Fibroblast of lung (primary cell): ENCODE data around the gene RGS7.

ENCODE experiments used
- EZH2 ChIP-seq: IDR thresholded peaks from 2 replicates; pipeline ENCODE4 v1.5.1; 2012; ENCODE audit warnings: low read length, control low read depth, mild to moderate bottlenecking; ENCODE audit errors: missing control alignments
- TF ChIP-seq, protein P1 (sequence below), 2 donors: IDR thresholded peaks in 1 of 2; conservative IDR thresholded peaks in 1 of 2; 1 replicate in 1 of 2; 2 replicates in 1 of 2; pipeline ENCODE4 v1.5.1; 2011 to 2012; ENCODE audit warnings: low read length in 2 of 2, control low read depth in 1 of 2, inconsistent platforms in 1 of 2, low read depth in 1 of 2, mild to moderate bottlenecking in 1 of 2

DNA sequence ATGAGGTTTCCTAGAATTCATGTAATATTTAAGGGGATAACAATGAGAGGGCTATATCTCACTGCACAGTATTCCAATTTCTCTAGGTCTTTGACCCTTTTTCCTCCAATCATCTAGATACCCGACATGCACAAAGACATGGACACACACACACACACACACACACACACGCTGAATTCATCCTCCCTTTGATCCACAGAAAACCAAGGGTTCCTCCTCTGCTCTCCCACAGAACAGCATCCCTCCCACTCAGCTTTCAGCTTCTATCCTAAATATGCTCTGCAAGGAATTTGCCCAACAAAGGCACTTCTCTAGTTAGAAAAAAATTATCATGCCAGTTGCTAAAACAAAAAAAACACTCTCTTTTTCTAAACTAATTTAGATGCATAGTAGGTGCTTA lies 231.7 kb downstream of the RGS7 start:
- no peak for TF ChIP-seq EZH2
- TF ChIP-seq, protein P1, sequence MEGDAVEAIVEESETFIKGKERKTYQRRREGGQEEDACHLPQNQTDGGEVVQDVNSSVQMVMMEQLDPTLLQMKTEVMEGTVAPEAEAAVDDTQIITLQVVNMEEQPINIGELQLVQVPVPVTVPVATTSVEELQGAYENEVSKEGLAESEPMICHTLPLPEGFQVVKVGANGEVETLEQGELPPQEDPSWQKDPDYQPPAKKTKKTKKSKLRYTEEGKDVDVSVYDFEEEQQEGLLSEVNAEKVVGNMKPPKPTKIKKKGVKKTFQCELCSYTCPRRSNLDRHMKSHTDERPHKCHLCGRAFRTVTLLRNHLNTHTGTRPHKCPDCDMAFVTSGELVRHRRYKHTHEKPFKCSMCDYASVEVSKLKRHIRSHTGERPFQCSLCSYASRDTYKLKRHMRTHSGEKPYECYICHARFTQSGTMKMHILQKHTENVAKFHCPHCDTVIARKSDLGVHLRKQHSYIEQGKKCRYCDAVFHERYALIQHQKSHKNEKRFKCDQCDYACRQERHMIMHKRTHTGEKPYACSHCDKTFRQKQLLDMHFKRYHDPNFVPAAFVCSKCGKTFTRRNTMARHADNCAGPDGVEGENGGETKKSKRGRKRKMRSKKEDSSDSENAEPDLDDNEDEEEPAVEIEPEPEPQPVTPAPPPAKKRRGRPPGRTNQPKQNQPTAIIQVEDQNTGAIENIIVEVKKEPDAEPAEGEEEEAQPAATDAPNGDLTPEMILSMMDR (conservative IDR thresholded peaks at IDR 0.05 in 1 of 2, IDR thresholded peaks at IDR 0.05 in 1 of 2; ENCODE audit: low read depth in 1 of 2, low read length in 2 of 2), result no peak
